Measurements from ENCODE around the gene LRBA. TPM values are rescaled to one million over a fixed set of nuclear protein-coding genes. Genes with fewer than 3 reads are reported as not detected.

Gene LRBA
- total RNA-seq, 1 experiment from 2014 or later = 69.1 TPM

DNA sequence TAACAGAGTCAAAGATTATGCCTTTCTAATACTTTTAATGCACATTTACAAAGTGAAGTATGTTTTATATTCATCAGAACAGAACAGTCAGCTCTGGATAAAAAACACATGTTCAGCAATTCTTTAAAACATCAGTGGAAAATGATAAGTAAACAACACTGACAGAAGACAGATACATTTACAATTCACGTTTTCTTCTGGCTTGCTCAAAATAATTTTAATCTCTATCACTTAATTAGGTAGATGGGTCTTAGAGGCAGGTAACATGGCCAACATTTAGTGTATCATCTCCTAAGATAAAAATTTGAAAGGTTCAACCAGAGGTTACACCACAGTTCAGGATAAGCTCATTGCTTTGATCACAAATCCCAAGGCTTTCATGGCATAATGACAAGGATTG is 589.9 kb downstream of the LRBA start (continued):
- TF ChIP-seq USF1 (CRISPR knock-in tag; IDR thresholded peaks at IDR 0.05) (no peak), EMX1 (CRISPR knock-in tag; IDR thresholded peaks at IDR 0.05) (no peak), SP1 (CRISPR knock-in tag; conservative IDR thresholded peaks at IDR 0.05) (no peak), HMGXB4 (CRISPR knock-in tag; IDR thresholded peaks at IDR 0.05) (no peak), ZNF396 (CRISPR knock-in tag; IDR thresholded peaks at IDR 0.05; ENCODE audit: borderline replicate concordance) (no peak), OVOL2 (CRISPR knock-in tag; IDR thresholded peaks at IDR 0.05; ENCODE audit: borderline replicate concordance) (no peak), MXD4 (CRISPR knock-in tag; IDR thresholded peaks at IDR 0.05; ENCODE audit: borderline replicate concordance) (no peak)
- TF ChIP-seq, protein P1, sequence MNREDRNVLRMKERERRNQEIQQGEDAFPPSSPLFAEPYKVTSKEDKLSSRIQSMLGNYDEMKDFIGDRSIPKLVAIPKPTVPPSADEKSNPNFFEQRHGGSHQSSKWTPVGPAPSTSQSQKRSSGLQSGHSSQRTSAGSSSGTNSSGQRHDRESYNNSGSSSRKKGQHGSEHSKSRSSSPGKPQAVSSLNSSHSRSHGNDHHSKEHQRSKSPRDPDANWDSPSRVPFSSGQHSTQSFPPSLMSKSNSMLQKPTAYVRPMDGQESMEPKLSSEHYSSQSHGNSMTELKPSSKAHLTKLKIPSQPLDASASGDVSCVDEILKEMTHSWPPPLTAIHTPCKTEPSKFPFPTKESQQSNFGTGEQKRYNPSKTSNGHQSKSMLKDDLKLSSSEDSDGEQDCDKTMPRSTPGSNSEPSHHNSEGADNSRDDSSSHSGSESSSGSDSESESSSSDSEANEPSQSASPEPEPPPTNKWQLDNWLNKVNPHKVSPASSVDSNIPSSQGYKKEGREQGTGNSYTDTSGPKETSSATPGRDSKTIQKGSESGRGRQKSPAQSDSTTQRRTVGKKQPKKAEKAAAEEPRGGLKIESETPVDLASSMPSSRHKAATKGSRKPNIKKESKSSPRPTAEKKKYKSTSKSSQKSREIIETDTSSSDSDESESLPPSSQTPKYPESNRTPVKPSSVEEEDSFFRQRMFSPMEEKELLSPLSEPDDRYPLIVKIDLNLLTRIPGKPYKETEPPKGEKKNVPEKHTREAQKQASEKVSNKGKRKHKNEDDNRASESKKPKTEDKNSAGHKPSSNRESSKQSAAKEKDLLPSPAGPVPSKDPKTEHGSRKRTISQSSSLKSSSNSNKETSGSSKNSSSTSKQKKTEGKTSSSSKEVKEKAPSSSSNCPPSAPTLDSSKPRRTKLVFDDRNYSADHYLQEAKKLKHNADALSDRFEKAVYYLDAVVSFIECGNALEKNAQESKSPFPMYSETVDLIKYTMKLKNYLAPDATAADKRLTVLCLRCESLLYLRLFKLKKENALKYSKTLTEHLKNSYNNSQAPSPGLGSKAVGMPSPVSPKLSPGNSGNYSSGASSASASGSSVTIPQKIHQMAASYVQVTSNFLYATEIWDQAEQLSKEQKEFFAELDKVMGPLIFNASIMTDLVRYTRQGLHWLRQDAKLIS (CRISPR knock-in tag; IDR thresholded peaks at IDR 0.05; ENCODE audit: borderline replicate concordance) = no peak
- TF ChIP-seq, protein P2, sequence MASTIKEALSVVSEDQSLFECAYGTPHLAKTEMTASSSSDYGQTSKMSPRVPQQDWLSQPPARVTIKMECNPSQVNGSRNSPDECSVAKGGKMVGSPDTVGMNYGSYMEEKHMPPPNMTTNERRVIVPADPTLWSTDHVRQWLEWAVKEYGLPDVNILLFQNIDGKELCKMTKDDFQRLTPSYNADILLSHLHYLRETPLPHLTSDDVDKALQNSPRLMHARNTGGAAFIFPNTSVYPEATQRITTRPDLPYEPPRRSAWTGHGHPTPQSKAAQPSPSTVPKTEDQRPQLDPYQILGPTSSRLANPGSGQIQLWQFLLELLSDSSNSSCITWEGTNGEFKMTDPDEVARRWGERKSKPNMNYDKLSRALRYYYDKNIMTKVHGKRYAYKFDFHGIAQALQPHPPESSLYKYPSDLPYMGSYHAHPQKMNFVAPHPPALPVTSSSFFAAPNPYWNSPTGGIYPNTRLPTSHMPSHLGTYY (CRISPR knock-in tag; IDR thresholded peaks at IDR 0.05) = no peak

DNA sequence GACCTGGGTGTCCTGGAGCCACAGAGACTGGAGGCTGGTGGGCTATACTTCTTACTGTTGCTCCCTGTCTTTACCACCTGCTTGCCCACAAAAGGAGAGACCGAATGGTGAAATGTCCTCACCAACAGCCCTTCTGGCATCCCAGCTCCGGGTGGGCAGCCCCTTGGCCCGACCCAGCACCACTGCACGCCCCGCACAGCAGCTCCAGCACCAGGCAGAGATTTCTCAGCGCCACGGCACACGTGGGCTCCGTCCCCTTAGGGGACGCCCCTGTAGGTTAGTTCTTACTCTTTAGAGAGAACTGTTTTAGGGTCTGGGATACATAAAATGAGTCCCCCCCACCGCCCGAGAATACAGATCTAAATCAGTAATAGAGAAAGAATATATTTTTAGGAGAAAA is 591.6 kb downstream of the LRBA start:
- POLR2A ChIA-PET = no interaction called here
- H3K36me3 Mint-ChIP-seq = 0 out of 2 replicates have a peak, but pooled peaks cover 4% of the 10 kb centered on the region
- no peaks in the 10 kb centered on the region for H3K27me3 Mint-ChIP-seq (ENCODE audit: low read depth)
- H3K27ac Mint-ChIP-seq = no peak overlapping the region
- CTCF ChIA-PET = no interaction called here
- DNase-seq (ENCODE audit: low spot score) = no peak
- no peak for ATAC-seq
- no peak overlapping the region for H3K4me3 Mint-ChIP-seq
- H3K9me3 Mint-ChIP-seq = no peaks in the 10 kb centered on the region
- H3K4me1 Mint-ChIP-seq = no peaks in the 10 kb centered on the region
- no peak for TF ChIP-seq KAT7 (CRISPR knock-in tag; IDR thresholded peaks at IDR 0.05; ENCODE audit: borderline replicate concordance)
- TF ChIP-seq JUN (CRISPR knock-in tag; IDR thresholded peaks at IDR 0.05) = no peak
- TF ChIP-seq ZBTB21 (CRISPR knock-in tag; IDR thresholded peaks at IDR 0.05; ENCODE audit: borderline replicate concordance) = no peak
- TF ChIP-seq, protein P2 (CRISPR knock-in tag; IDR thresholded peaks at IDR 0.05) = no peak
- no peak for TF ChIP-seq ESRRA (CRISPR knock-in tag; IDR thresholded peaks at IDR 0.05; ENCODE audit: borderline replicate concordance)
- TF ChIP-seq ELF4 (CRISPR knock-in tag; IDR thresholded peaks at IDR 0.05; ENCODE audit: low read depth) = no peak
- TF ChIP-seq, protein P3, sequence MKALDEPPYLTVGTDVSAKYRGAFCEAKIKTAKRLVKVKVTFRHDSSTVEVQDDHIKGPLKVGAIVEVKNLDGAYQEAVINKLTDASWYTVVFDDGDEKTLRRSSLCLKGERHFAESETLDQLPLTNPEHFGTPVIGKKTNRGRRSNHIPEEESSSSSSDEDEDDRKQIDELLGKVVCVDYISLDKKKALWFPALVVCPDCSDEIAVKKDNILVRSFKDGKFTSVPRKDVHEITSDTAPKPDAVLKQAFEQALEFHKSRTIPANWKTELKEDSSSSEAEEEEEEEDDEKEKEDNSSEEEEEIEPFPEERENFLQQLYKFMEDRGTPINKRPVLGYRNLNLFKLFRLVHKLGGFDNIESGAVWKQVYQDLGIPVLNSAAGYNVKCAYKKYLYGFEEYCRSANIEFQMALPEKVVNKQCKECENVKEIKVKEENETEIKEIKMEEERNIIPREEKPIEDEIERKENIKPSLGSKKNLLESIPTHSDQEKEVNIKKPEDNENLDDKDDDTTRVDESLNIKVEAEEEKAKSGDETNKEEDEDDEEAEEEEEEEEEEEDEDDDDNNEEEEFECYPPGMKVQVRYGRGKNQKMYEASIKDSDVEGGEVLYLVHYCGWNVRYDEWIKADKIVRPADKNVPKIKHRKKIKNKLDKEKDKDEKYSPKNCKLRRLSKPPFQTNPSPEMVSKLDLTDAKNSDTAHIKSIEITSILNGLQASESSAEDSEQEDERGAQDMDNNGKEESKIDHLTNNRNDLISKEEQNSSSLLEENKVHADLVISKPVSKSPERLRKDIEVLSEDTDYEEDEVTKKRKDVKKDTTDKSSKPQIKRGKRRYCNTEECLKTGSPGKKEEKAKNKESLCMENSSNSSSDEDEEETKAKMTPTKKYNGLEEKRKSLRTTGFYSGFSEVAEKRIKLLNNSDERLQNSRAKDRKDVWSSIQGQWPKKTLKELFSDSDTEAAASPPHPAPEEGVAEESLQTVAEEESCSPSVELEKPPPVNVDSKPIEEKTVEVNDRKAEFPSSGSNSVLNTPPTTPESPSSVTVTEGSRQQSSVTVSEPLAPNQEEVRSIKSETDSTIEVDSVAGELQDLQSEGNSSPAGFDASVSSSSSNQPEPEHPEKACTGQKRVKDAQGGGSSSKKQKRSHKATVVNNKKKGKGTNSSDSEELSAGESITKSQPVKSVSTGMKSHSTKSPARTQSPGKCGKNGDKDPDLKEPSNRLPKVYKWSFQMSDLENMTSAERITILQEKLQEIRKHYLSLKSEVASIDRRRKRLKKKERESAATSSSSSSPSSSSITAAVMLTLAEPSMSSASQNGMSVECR (CRISPR knock-in tag; IDR thresholded peaks at IDR 0.05; ENCODE audit: borderline replicate concordance) = no peak
- TF ChIP-seq, protein P4, sequence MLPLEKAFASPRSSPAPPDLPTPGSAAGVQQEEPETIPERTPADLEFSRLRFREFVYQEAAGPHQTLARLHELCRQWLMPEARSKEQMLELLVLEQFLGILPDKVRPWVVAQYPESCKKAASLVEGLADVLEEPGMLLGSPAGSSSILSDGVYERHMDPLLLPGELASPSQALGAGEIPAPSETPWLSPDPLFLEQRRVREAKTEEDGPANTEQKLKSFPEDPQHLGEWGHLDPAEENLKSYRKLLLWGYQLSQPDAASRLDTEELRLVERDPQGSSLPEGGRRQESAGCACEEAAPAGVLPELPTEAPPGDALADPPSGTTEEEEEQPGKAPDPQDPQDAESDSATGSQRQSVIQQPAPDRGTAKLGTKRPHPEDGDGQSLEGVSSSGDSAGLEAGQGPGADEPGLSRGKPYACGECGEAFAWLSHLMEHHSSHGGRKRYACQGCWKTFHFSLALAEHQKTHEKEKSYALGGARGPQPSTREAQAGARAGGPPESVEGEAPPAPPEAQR (CRISPR knock-in tag; IDR thresholded peaks at IDR 0.05) = no peak
- no peak for TF ChIP-seq PRDM15 (CRISPR knock-in tag; IDR thresholded peaks at IDR 0.05)
- no peak for TF ChIP-seq EMX1 (CRISPR knock-in tag; IDR thresholded peaks at IDR 0.05)
